GM11168 (cell line): ENCODE data around the gene PCDH9.

Experiments
- in situ Hi-C: fragments of 300-500 bp; cut with MboI; formaldehyde crosslinking; loops from one replicate; pipeline ENCODE4 v1.12.0; 2022; ENCODE audit warnings: low sequenced_read_pairs; ENCODE audit not compliant: unreplicated experiment

PCDH9 gene

DNA sequence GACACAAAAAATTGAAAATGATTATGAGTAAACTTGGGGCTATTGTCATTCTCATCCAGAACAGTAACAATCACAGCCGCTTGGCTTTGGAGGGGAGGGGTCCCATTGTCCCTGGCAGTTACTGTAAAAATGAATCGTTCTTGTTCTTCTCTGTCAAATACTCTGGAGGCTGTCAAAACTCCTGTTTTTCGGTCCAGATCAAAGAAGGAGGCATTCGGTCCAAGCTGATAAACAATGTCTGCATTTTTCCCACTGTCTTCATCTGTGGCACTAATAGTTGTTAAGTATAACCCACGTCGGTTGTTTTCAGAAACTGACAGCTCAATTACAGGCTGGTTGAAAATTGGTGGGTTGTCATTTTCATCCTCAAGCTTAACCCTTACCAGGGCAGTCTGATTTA is 3.4 kb downstream of the PCDH9 start:
- in situ Hi-C loops = no loop called here

DNA sequence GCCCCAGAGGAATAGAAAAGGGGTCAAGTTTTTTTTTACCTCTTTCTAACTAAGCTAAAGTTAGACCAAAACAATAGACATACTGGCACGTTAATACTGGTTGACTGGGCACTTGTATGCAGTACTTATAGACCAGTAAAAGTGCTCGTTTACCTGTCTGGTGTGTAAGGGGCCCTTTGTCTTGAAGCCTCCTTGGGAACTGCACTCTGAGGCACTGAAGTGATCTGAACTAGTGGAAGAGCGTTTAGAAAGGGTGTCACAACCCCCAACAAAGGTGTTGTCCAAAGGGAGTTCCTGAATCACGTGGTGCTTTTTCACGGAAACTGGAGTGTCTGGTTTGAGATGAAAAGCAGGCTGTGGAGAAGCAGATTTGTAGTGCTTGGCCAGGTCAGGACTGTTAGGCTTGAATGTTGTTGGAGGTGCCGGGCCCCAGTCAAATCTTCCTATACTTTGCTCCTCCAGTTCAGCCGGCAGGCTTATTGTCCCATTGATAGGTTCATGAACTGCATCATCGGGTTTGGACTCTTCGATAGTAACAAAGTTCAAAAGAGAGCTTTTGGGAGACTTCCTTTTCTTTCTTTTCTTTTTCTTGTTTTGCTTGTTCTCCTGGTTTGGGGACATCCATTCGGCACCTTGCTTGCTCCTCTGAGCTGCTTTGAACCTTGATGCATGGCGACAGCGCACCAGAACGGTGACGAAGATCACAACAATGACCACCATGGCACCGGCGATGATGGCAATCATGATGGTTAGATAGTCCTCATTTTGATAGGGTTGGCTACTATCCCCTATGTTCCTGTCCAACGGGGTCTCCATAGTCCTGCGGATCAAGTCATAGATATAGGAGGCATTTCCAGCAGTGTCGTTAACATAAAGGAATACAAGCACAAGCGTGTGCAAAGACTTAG is 4.6 kb downstream of the PCDH9 start:
- in situ Hi-C loops = no loop called here

DNA sequence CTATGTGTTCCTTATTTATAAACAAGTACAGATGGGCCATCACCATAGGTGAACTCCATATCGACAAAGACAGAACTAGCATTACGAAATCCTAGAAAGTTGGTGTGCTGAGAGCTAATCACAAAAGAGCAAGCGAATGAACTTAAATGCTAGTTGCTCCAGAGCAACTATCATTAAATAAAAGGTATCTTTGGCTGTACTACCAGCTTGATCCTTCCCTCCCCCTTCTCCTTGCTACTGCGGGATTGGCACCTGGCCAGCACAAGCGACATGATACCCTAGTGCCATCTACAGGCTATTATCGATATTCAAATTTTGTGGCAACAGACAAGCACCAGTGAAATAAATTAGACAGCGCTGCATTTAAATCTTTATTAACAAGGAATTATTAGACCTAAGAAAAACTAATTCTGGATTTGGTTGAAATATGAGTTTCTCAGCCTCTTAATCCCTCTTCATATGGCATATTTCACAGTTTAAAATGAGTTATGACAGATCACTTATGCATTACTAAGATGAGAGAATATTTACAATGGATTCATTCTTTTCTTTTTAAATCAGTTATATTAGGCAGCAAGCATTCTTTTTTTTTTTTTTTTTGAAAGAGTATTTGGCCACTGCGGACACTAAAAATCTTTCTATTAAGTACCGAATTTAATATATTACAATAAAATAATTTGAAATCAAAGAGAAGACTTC is 5.8 kb downstream of the PCDH9 start:
- in situ Hi-C loops = no loop called here

DNA sequence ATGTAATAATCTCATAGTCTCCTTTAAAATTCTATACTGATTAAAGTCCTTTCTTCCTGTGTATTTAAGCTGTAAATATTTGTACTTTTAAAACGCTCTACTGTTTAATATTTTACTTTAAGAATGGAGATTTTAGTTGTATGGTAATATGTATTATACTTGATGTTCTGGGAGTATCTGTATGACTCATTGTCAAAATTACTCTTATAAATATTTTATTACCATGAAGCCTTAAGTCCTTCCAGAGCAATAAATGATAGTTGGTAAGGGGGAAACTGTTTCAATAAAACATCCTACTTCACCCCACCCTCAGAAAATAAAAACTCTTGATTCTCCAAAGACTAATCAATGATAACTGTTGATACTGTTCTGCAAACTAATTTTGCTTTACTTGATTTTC is 6.4 kb downstream of the PCDH9 start:
- in situ Hi-C loops = no loop called here

DNA sequence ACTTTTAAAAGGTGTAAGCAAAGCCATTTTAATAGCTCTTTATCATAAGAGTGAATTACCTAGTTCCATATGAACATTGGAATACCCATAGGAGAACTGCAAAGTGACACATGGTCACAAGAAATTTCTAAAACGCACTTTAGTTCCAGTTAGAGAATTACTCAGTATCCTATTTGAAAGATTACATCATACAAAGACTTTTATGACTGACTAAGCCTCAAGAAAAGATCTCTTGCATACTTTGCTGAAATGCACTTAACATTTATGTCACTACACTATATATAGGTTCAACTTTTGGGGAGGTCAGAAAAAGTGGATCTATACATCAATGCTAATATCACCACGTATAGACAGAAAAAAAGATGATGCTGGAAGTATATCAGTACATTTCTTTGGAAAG is 7.1 kb downstream of the PCDH9 start:
- in situ Hi-C loops = no loop called here

DNA sequence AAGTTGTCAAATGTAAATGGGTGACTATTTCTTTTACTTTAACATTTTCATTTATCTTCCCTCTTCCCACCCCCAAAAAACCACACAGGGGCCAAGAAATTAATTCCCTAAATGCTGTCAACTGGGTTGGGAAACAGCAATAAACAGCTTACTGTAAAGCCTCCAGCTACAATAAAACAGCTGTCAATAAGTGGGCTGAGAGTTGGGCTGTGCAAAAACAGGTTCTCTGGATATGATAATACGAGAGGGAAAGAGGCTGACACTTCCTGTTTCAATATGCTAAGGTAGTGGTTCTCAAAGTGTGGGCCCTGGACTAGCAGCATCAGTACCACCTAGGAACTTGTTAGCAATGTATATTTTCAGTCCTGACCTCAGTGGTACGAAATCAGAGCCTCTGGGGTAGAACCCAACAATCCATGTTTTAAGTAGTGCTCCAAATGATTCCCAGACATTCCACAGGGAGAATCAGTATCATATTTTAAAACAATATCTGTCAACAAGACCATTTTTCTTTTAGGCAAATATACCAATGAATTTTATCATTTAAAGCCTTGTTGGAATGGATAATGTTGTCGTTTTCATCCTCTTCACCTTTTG is 8.4 kb downstream of the PCDH9 start:
- in situ Hi-C loops = no loop called here

DNA sequence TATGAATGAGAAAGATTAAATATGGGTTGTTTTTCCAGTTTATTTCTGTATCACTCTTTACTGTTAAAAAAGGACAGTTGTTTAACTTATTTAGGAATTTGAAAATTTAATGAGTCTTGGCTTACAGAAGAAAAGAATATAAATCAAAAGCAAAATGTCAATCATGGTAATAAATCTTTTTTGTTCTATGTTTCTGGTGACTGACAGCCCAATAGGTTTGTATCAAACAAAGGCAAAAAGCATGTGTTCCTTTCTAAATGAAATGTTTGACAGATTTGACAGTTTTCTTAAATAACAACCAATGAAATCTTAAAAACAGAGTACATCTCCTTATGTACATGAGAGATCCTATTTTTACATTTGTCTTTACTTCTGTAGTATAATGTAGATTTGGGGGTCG is 11.0 kb downstream of the PCDH9 start:
- in situ Hi-C loops = no loop called here

DNA sequence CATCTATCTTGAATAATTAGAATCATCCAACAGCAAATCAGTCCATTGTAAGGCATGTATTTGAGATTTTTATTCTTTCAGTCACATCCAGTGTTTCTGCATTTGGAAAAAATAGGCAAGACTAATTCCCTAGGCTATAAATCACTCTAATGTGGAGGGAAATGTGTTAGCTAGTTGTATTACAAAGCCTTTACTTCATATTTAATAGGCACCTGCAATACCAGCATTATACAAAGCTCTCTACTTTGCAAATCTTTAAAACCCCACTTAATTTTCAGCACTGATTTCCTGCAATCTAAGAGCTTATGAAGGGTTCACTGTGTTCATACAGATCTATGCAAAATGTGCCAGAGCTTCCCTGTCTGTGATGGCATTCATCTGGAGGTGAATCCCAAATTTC is 12.3 kb downstream of the PCDH9 start:
- in situ Hi-C loops = no loop called here

DNA sequence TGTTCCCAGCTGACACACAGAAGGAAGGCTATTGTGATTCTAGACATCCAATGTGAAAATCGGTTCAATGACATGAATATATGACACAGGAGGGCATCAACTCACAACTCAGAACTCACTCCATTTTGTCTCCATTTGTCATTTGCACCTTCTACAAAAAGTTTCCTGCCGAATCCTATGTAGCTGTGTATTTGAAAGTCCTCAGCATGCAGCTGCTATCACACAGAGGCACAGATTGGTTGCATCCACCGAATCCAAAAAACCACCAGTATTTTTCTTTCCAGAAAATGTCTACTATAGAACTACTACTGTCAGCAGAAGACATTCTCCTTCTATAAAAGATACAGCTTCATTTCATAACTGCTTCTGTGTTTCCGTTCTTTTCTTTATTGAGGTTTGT is 13.3 kb downstream of the PCDH9 start:
- in situ Hi-C loops = no loop called here

DNA sequence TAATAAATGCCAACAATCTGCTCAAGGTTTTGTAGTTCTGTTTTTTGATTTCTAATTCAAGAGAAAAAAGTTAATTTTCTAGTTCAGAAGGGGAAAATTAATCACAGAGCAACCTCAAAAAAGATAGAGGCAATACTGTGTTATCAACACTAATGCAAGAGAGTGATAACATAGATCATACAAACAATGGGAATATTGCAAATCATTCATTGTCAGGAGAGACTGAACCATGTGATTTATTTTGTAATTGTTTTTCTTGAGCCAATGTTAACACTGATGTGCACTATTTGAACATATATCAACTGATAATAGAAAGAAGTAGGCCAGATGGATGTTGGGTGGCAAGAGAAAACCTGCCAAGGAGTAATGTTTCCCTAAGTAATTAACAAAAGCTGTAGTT is 19.9 kb downstream of the PCDH9 start:
- in situ Hi-C loops = no loop called here

DNA sequence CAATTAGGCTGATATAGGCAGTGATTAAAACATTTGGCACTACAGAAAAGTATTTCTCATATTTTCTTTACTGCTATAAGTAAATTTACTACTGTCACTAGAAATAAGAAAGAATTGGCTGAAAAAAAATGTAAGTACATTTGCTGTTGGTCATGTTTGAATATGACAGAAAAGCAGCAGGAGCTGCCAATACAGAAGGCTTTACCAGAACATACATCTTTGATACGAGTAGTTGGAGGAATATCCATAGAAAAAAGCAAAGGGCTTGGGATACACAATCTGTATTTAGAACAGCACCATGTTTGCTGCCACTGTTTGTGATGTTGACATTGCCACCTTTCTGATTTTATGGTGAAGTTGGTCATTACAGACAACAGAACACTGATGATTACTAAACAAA is 21.6 kb downstream of the PCDH9 start:
- in situ Hi-C loops = no loop called here

DNA sequence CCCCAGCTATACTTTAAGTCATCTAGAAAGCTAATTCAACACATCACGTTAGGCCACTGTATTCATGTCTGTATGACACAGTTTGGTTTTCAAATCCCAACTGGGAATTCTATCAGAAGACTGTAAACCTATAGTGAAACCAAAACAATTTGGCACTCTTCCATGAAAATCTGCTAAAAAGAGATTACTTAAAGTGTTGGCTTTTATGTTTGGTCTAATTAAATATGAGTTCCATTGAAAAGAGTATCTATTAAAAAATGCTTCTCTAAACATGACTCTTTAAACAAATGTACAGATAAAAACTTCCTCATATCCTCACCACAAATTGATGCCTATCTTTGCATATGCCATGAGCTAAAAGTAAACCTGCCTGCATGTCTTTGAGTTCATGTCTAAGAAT is 25.4 kb downstream of the PCDH9 start:
- in situ Hi-C loops = no loop called here

DNA sequence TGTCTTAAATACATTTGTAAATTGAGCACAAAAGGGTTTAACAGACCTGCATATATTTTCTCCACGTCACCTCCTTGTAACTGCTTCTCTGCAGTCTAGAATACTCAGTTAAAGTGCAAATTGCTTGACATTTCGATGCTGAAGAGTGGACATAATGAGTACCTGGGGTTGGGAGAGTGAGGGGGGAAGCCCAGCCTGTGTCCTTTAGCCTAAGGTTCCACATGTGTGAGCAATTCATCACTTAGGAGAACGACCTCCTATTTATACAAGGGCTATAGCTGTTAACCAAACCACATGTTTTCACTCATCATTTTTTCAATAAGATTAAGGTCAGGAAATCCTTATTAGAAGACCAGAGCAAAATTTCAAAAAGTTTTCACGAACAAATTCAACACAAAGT is 29.5 kb downstream of the PCDH9 start:
- in situ Hi-C loops = no loop called here

DNA sequence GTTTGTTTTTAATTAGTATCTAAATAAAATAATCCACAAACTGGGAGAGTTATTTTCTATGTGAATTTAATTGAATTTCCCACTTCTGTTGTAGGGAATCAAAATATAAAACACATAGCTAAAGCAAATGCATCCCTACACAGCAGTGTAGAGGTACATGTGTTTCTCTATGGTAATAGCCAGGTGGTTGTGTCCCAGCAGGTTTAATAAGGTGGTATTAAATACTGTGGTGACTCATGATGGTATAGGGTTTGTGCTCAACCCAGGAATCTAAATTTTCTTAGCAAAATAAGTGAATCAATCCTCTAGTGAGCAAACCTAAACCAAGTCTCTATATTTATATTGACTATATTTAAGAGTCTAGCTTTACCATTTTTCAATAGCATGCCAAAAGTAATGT is 30.0 kb downstream of the PCDH9 start:
- in situ Hi-C loops = no loop called here

DNA sequence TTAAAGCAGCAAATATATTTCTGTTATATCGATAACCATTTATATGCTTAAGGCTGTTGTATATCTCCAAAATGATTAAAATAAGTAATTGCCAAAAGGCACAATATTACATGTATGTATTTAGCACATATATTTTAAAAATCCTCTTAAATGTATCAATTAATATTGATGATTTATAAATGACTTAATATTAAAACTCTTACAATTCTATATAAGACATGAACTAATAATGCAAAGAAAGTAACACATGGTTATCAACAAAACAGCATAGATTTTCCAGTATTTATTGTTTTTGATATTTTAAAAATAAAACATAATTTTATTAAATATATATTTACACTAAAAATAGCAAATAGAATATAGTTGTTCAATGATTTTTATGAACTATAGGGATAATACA is 32.4 kb downstream of the PCDH9 start:
- in situ Hi-C loops = no loop called here

DNA sequence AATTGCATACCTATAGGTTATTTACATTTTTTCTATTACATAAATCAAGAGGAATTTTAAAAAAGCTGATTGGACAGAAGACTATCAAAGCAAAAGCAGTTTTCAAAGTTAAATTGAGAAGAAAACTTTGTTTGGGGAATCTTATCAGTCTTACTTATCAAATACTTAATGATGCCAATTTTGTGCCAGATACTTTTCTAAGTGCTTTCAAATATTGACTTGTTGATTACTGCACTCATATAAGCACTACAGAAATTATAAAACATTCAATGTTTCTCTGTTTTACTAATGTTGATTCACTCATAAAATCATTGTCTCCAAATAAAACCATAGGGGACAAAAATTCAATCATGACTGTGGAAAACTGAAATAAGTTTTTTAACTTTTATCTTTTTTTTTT is 36.2 kb downstream of the PCDH9 start:
- in situ Hi-C loops = no loop called here

DNA sequence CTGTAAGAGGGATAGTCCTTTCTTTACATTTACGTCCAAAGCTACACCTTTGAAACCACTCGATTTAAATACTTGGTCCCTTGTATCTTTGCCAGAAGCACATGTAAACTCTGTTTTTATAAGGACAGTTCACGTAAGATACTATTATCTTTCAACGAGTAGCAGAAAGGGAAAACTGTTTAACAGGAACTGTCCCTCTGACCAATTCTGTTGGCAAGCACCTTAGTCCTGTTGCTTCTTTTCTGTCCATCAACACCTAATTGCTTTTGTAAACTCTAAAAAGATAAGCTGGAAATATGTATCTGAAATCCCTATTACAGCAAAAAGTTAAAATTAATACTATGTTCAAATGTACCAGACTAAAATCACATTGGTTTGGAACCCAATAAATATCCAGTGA is 37.4 kb downstream of the PCDH9 start:
- in situ Hi-C loops = no loop called here

DNA sequence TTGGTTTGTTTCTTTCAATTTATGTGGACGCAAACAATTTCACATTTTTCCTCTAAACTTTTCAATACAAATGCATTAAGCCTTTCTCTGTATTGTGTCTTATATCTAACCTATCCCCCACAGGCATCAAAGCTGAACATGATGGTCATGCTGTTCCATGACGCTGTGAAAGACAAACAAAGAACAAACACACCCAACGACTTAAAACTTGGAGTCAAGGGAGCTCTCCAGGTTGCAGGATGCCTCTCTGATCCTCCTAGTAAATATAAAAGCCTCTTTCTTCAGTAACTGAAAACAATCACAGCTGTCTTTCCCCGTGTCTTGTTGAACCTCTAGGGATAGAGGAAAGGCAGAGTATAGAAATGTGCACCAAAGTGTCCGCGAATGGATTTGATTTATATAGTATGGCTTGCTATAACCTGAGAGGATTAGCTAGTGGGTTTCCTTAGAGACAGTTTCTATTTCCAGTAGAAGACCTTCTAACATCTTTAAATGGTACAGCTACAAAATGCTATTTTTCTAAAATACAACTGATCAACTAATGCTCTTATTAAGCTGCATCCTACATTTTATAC is 43.1 kb downstream of the PCDH9 start:
- in situ Hi-C loops = no loop called here

DNA sequence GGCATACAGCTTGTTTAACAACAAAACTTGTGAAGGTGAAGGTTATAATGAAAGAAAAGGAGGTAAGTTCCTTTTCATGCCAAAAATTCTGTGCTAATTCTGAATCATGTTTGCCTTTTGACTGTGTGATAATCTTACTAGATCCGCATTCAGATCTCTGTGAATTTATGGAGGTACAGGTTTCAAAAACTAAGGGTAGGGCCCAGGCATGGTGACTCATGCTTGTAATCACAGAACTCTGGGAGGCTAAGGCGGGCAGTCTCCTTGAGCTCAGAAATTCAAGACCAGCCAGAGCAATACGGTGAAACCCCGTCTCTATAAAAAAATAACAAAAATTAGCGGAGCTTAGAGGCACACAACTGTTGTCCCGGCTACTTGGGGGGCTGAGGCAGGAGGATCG is 45.9 kb downstream of the PCDH9 start:
- in situ Hi-C loops = no loop called here

DNA sequence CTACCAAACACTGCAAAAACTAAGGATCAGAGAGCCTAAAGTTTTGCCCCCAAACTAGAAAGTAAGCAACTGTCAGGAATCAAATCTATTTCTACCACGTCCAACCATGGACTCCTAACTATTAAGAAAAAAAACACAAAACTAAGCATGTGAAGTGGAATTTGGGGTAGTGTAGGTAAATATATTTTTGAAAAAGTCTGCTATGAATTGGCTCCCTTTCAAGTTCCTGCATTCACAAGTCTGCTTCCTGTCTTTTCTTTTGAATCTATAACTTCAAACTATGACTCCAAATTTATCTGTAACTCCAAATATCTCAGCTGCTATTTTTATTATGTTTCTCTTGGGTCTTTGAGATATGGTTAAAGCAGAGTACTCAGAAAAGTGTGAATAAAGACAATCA is 47.0 kb downstream of the PCDH9 start:
- in situ Hi-C loops = no loop called here

DNA sequence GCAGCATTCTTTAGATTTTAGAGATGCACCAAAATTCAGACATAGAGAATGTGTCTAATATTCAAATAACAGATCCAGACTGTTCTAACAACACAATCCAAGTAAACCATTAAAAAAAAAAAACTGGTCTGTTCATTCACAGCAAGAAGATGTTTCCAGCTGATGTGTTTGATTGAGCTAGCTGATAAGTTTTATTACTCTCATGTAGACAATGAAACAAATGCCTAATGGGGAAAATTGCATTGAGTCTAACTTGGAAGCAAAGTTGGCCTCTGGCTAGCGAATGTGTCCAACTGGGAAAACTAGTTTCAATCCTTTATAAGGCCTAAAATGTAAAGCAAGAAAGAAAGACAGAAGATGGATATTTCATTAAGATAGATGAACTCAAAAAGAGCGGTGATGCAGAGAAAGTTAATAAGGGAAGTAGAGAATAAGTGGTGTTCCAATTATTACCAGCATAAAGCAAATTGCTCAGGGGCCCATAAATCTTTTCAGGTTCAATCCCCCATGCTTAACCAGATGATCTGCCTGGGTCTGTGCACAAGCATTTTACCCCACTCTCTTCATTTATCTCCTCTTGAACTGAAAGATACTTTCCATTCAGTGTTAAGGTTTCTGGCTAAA is 54.2 kb downstream of the PCDH9 start:
- in situ Hi-C loops = no loop called here
